Activated CD8-positive, alpha-beta memory T cell treated with anti-CD3 and anti-CD28 coated beads for 1 hour (primary cell): Measurements from ENCODE around the gene FBXW5.
A peak's percentile ranks its signal among the peaks of the same experiment; 100 is the strongest.

Source experiments
- DNase-seq, 2 donors: peaks; one replicate each; pipeline ENCODE4 v3.0.0-alpha.2; 2020; ENCODE audit warnings: low read depth in 1 of 2; ENCODE audit errors: extremely low read depth in 1 of 2

Gene FBXW5

DNA sequence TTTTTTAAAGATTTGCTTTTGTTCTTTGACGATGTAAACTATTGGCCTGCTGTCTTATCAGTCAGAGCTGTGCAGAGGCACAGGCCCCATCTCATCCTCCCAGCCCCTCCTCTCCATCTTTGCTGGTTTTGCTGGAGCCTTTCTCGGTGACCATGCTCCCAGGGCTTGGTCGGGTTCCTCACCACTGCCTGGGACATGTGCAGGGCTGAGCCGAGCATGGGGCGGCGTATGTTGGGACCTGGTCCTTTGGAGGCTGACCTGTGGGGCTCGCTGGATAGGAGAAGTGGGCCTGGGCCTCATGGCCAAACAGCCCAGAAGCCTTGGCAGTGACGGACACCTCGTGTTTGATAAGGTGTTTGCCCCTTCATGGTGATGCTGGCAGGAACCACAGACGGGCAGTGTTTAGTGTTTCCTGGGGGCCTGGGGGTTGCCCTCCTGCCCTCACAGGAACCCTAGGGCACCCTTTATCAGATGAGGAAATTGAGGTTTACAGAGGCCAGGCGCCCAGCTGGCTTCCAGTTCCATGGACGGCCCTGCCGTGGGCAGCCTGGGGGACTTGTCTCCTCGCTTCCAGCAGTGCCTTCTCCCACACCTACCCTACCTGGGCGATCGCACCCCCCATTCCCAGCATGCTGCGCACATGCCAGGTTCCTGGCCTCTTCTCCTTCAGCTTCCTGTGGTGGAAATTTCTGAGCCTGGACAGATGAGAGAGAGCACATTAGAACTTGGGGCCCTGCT, 30.7 kb downstream of the FBXW5 start:
- no peak for DNase-seq

DNA sequence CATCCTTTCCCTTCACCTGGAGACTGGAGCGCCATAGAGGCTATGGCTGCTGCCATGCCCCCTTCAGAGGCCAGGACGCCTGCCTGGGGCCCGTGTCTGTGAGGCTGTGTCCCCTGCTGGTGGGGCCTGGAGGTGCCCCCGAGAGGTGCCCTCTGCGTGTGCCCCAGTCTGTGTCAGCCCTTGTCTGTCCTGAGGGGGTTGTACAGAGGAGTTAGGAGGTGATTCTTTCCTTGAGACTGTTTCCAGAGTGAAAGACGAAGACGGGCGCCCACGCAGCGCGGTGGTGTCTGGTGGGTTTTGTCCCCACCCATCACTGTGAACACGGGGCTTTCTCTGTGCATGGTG, 33.7 kb downstream of the FBXW5 start:
- DNase-seq, result no peak

DNA sequence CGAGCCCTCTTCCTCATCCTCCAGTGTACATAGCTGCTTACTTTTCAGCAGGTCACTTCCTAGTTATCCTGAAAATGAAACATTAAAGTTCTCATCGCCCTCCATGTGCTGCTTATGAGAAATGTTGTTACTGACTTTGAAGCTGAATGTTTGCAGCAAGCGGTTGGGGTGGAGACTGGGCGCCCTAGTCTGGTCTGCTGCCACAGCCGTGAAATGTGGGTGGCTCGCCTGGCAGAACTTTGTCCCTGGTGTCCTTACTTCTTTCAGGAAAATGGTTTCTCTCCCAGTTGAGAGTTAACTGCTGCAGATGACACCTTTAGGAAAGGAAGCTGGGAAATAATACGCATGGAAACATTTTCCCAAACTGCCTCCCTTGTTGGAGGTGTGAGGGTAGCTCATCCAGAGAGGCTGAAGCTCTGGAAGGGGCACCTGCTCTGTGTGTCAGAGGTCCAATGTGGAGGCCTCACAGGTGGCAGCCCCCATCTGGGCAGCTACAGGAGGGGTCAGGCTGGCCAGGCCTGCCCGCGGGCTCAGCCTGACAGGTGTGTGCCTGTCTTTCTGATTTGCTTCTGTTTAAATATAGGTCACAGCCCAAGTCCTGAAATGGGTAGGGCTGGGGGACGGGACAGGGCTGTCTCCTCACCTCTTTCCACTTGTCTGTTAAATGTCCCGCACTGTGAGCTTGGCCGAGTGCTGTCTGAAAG, 34.2 kb downstream of the FBXW5 start:
- no peak for DNase-seq

DNA sequence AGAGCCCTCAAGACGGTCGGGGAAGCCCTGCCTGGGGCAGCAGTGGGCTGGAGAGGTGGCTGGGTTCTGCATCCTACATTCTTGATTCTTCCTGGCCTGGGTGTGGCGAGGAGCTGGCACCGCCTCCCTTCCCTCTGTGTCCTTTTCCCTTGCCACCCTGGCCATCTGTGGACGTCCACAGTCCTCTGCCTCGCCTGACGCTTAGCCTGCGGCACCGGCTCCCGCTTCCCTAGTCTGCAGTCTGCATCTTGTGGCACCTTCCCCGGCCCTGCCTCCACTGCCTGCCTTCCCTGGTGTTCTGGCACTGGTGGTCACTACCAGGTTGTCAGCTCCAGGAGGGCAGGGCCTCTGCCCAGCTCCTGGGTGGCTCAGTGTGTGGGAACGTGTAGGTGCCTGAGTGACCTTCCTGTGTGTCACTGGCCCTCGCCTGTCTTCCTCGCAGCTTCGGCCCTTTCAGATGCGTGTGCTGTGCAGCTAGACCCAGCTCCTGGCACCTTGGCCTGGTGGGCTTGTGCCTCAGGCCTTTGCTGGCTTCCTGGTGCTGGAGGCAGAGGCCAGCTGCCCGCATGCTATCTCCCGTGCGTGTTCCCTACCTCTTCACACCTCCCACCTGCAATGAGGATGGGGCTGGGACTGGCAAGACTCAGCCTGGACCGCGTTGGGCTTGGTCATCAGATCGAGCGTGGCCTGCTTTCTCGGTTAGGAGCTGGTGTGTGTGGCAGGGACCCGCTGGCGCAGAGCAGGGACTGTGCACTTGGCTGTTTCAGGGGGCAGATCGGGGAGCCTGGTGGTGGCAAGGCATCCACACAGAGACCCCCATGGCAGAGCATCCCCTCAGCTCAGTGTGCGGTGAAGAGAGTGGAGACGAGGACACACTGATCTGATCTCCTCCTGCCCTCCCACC, 37.3 kb downstream of the FBXW5 start:
- no peak for DNase-seq

DNA sequence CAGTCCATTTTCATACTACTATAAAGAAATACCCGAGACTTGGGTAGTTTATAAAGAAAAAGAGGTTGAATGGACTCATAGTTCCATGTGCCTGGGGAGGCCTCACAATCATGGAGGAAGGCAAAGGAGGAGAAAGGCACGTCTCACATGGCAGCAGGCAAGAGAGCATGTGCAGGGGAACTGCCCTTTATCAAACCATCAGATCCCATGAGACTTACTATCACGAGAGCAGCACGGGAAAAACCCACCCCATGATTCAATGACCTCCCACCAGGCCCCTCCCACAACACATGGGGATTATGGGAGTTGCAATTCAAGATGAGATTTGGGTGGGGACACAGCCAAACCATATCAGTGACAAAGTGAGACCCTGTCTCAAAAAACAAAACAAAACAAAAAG, 38.3 kb downstream of the FBXW5 start:
- no peak for DNase-seq

DNA sequence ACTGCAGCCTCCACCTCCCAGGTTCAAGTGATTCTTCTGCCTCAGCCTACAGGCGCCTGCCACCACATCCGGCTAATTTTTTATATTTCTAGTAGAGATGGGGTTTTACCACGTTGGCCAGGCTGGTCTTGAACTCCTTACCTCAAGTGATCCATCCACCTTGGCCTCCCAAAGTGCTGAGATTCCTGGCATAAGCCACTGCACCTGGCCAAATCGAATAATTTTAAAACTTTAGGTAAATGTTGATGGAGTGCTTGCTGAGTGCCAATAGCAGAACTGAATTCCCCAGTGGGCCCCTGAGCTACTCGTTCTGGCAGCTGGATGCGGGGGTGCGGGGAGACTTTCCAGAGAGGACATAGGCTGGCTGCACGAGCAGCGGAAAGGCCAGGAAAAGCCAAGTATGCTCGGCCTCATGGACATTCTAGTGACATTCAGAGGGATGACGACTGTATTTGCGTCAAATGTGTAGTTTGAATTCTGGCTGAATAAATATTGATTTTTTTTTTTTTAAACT, 41.4 kb downstream of the FBXW5 start:
- no peak for DNase-seq

DNA sequence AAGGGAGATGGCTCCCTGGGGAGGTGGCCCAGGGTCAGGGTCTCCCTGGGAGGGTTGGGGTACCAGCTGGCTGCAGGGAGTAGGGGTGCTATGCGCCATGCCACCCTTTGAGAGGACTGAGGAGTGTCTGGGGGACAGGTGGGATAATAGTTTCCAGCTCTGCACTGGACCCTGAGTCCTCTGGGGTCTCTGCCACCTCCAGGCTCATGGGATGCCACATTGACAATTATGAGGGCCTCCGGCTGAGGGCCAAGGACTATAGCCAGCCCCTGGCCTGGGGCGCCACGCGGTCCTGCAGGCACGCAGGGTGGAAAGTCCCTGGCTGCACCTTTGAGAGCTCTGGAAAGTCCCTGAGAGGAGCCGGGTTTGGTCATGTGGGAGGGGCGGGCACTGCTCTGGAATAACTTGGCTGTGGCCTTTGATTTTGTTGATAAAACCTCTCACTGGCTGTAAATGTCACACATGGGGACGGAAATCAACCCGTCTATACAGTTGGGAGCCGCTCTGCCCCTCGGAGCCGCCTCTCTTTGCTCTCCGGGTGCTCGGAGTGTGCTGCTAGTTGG, 42.2 kb downstream of the FBXW5 start:
- peak; percentile 48 to 64 for DNase-seq

DNA sequence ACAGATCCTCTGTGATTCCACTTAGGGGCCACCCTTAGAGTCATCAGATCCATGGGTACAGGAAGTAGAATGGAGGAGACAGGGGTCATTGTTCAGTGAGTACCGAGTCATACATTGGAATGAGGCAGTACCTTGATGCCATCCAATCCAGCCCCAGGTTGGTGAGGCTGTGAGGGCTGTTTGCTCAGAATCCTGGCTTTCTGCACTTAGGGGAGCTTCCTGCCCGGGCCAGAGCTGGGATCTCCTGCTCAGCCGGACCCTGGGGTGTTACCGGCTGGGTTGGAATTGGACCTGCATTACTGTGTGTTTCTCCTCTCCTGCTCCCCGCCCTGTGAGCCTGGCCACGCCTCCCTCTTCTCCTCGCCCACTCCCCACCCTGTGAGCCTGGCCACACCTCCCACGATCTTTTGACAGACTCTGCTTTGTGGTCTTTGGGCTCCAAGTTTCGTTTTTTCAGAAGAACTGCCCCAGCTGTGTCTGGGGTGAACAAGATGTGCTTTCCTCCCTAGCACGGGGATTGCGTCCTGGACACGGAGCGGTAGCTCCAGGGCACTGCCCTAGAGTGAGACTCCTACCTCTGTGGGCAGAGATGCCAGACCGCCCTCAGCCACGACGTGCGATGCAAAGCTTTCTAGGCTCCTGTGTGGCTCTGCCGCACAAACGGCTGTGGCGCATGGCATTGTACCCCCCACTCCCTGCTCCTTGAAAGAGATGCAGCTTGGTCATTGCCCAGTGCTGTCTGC, 42.9 kb downstream of the FBXW5 start:
- DNase-seq, result peak in 1 of 2 donors; percentile 48

DNA sequence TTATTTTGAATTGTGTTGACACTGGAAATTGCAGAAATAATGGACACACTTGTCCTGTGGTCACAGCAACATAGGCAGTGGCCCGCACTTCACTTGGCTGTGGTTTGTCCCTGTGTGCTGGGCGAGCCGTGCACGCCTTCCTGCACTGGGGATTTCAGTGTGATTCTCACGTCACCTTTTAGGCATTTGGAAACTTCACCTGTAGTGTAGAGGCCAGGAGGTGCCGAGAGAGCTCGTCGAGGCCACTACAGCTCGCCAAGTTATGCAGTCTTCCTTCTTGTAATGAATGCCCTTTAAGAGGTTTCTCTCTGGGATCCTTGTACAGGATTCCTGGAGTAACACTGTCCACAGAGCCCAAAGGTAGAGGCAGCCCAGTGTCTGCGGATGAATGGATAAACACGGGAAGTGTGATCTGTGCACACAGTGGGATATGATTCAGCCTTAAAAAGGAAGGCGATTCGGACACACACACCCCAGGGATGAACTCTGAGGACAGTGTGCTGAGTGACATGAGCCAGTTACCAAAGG, 43.5 kb downstream of the FBXW5 start:
- DNase-seq, result no peak

DNA sequence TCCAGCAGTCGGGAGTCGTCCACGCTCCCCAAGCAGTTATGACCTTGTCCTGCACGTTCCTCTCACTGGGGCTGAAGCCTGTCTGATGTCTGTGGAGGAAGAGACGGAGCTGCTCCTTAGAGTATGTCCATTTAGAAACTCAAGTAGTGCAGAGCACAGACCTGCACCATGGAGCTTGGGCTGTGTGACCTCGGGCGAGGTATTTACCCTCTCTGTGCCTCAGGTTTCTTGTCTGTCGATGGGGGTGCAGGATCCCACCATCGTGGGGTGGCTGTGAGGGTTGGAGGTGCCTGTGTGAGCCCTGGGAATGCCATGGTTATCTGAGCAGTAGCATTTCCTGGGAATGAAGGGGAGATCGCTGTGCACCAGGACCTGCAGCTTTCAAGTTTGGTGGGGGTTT, 44.0 kb downstream of the FBXW5 start:
- no peak for DNase-seq

DNA sequence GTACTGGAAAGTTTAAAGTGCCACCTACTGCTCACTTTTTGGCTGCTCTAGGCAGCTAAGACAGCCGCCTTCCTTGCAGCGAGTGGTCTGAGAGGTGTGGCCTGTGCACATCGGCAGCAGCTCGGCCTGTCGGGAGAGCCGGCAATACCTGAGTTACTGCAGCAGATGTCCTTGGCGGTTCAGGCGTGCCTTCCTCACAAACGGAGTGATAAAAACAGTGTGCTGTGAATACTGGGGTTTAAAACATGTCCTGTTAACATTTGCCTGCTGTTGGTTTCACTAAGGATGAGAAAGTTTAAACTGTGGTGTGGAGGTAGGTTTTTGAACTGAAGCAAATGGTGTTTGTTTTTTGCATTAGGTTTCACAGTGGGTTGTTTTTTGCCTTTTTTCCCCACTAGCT, 45.3 kb downstream of the FBXW5 start:
- DNase-seq, result no peak

DNA sequence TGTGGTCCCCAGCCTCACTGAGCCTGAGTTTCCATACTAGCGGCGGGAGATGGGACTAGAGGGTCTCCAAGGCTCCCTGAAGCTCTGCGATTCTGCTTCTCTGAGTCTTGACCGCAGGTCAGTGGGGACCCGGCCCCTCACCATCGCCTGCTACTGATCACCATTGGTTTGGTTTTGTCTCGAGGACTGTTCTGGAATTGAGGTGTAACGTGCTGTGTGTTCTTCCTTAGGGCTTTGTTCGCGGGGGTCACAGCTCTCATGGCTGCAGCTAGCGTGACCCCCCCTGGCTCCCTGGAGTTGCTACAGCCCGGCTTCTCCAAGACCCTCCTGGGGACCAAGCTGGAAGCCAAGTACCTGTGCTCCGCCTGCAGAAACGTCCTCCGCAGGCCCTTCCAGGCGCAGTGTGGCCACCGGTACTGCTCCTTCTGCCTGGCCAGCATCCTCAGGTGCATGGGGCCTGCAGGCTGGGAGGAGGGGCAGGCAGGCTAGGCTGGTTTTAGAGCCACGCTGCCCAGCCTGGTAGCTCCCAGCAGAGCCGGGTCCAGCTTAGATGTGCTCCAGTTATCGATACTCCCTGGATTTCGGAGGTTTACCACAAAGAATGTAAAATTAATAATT, 45.9 kb downstream of the FBXW5 start:
- no peak for DNase-seq

DNA sequence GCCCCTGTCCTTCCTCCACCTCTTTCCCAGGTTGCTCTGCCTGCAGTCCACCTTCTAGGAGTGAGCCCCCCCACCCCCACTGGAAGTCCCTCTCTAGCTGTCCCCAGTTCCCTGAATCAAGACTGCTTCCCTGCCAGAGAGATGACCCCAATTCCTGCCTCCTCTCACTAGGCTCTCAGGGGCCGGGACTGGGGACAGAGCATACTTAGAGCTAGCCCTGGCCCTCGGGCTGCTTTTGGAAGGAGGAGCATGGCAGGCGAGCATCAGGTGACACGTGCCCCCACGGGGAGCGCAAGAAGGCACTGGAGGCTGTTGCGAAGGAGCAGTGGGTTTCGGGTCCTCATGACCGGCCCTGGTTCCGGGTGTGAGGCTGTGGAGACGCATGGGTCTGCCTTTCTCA, 48.5 kb downstream of the FBXW5 start:
- no peak for DNase-seq

DNA sequence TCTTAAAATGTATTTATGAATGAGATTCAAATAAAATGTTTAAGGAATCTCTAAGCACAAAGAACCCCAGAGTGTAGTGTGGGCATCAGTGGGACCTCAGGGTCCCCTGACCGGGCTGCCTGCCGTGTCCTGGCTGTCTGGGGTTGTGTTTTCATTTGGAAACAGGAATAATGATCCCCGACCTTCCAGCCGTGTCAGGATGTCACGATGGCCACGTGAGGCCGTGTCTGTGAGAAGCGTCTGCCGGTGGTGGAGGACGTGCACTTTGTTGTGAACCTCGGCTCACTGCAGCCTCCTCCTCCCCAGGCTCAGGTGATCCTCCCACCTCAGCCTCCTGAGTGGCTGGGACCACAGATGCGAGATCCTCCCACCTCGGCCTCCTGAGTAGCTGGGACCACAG, 53.9 kb downstream of the FBXW5 start:
- DNase-seq, result no peak
